Measurements from ENCODE around the gene DYNC1I1.

GRCh38 chr7:95794917-95795515, 22.7 kb downstream of the DYNC1I1 start:
- TF ChIP-seq POLR2A (IDR thresholded peaks at IDR 0.05): no peak
- peak in 5 of 11 experiments; percentile 14 to 32 (median 19) for TF ChIP-seq CTCF (IDR thresholded peaks at IDR 0.05 in 8 of 11, conservative IDR thresholded peaks at IDR 0.05 in 3 of 11)
